HepG2 (cell line): ENCODE results near the gene HSF4. TPM values are rescaled to one million over a fixed set of nuclear protein-coding genes. Genes with fewer than 3 reads are reported as not detected.

Experiments
- FOXC1 ChIP-seq: sonication (generic); formaldehyde crosslinking; IDR thresholded peaks from 2 replicates; pipeline ENCODE4 v1.8.0; 2022; ENCODE audit warnings: mild to moderate bottlenecking, missing genetic modification reagents, borderline replicate concordance
- IRF2 ChIP-seq: IDR thresholded peaks from 2 replicates; pipeline ENCODE4 v1.6.1; 2018; ENCODE audit warnings: missing genetic modification reagents, missing compliant biosample characterization
- JUND ChIP-seq: sonication (generic); formaldehyde crosslinking; IDR thresholded peaks from 2 replicates; pipeline ENCODE4 v1.8.0; 2022; ENCODE audit warnings: mild to moderate bottlenecking, missing genetic modification reagents
- KLF13 ChIP-seq: sonication (generic); formaldehyde crosslinking; IDR thresholded peaks from 2 replicates; pipeline ENCODE4 v1.4.0; 2020; ENCODE audit warnings: mild to moderate bottlenecking, missing genetic modification reagents
- MEF2D ChIP-seq: sonication (generic); formaldehyde crosslinking; IDR thresholded peaks from 2 replicates; pipeline ENCODE4 v1.5.1; 2020; ENCODE audit warnings: mild to moderate bottlenecking, missing genetic modification reagents
- NAIF1 ChIP-seq: sonication (generic); formaldehyde crosslinking; IDR thresholded peaks from 2 replicates; pipeline ENCODE4 v1.5.0; 2020; ENCODE audit warnings: mild to moderate bottlenecking, missing genetic modification reagents, borderline replicate concordance
- POLR2AphosphoS5 ChIP-seq: IDR thresholded peaks from 2 replicates; pipeline ENCODE4 v1.6.1; 2012; ENCODE audit warnings: low read depth, low read length
- RARG ChIP-seq: sonication (generic); formaldehyde crosslinking; IDR thresholded peaks from 2 replicates; pipeline ENCODE4 v1.4.0; 2020; ENCODE audit warnings: low read depth, mild to moderate bottlenecking, missing genetic modification reagents
- RELA ChIP-seq: sonication (generic); formaldehyde crosslinking; IDR thresholded peaks from 2 replicates; pipeline ENCODE4 v1.4.0; 2020; ENCODE audit warnings: missing genetic modification reagents
- SALL1 ChIP-seq: sonication (generic); formaldehyde crosslinking; IDR thresholded peaks from 2 replicates; pipeline ENCODE4 v1.8.0; 2022; ENCODE audit warnings: mild to moderate bottlenecking, missing genetic modification reagents
- XBP1 ChIP-seq: sonication (generic); formaldehyde crosslinking; IDR thresholded peaks from 2 replicates; pipeline ENCODE4 v1.5.0; 2020; ENCODE audit warnings: missing genetic modification reagents
- ZNF138 ChIP-seq: sonication (generic); formaldehyde crosslinking; IDR thresholded peaks from 2 replicates; pipeline ENCODE4 v1.5.0; 2020; ENCODE audit warnings: mild to moderate bottlenecking, low read depth, missing genetic modification reagents
- ZNF20 ChIP-seq: sonication (generic); formaldehyde crosslinking; IDR thresholded peaks from 2 replicates; pipeline ENCODE4 v1.4.0; 2020; ENCODE audit warnings: mild to moderate bottlenecking, moderate library complexity, missing genetic modification reagents
- ZNF256 ChIP-seq: sonication (generic); formaldehyde crosslinking; conservative IDR thresholded peaks from 2 replicates; pipeline ENCODE4 v1.4.0; 2020; ENCODE audit warnings: missing genetic modification reagents
- ZNF547 ChIP-seq: sonication (generic); formaldehyde crosslinking; IDR thresholded peaks from 2 replicates; pipeline ENCODE4 v1.5.1; 2020; ENCODE audit warnings: mild to moderate bottlenecking, missing genetic modification reagents
- ZNF652 ChIP-seq: IDR thresholded peaks from 2 replicates; pipeline ENCODE4 v1.6.1; 2016; ENCODE audit warnings: low read depth, borderline replicate concordance
- ZNF674 ChIP-seq: sonication (generic); formaldehyde crosslinking; IDR thresholded peaks from 2 replicates; pipeline ENCODE4 v1.5.0; 2020; ENCODE audit warnings: low read depth, mild to moderate bottlenecking, missing genetic modification reagents
- polyA plus RNA-seq, 8 experiments: library from polyadenylated mRNA; depleted of rRNA in 3 of 8; stranded (reverse) in 7 of 8; unstranded in 1 of 8; fragments of >200 nt; fragmentation: Illumina TruSeq in 4 of 8; extraction: Trizol in 4 of 8; gene quantifications; 2 replicates each; pipeline versions ENCODE4 v1.2.1 to v1.2.3, GENCODE V29; 2011 to 2016; ENCODE audit warnings: low read depth in 4 of 8, missing spikeins in 1 of 8, mixed read lengths in 1 of 8; ENCODE audit not compliant: insufficient read depth in 1 of 8
- total RNA-seq, 5 experiments: library from RNA; depleted of rRNA; stranded (reverse); fragments of >200 nt; fragmentation: Illumina TruSeq; extraction: Trizol; gene quantifications; 2 replicates each; pipeline ENCODE4 v1.2.3, GENCODE V29; 2016; ENCODE audit warnings: low read depth in 1 of 5
- TF ChIP-seq, protein P1 (sequence below): sonication (generic); formaldehyde crosslinking; IDR thresholded peaks from 2 replicates; pipeline ENCODE4 v1.8.1; 2023; ENCODE audit warnings: mild to moderate bottlenecking, moderate library complexity, missing genetic modification reagents
- TF ChIP-seq, protein P2 (sequence below): sonication (generic); formaldehyde crosslinking; IDR thresholded peaks from 2 replicates; pipeline ENCODE4 v1.4.0; 2020; ENCODE audit warnings: missing genetic modification reagents, mild to moderate bottlenecking, borderline replicate concordance
- TF ChIP-seq, protein P3 (sequence below): sonication (generic); formaldehyde crosslinking; IDR thresholded peaks from 2 replicates; pipeline ENCODE4 v1.8.0; 2023; ENCODE audit warnings: mild to moderate bottlenecking, missing genetic modification reagents
- TF ChIP-seq, protein P4 (sequence below): sonication (generic); formaldehyde crosslinking; IDR thresholded peaks from 2 replicates; pipeline ENCODE4 v1.8.0; 2022; ENCODE audit warnings: missing genetic modification reagents, mild to moderate bottlenecking, borderline replicate concordance
- TF ChIP-seq, protein P5 (sequence below): sonication (generic); formaldehyde crosslinking; IDR thresholded peaks from 2 replicates; pipeline ENCODE4 v1.8.1; 2023; ENCODE audit warnings: missing genetic modification reagents, inconsistent platforms, borderline replicate concordance

Gene HSF4
- total and polyA plus RNA-seq, 2 of the 13 experiments (the other 11 are each of a cell fraction or from before 2014, with no cell fraction given): 3.5 to 16.9 TPM

DNA sequence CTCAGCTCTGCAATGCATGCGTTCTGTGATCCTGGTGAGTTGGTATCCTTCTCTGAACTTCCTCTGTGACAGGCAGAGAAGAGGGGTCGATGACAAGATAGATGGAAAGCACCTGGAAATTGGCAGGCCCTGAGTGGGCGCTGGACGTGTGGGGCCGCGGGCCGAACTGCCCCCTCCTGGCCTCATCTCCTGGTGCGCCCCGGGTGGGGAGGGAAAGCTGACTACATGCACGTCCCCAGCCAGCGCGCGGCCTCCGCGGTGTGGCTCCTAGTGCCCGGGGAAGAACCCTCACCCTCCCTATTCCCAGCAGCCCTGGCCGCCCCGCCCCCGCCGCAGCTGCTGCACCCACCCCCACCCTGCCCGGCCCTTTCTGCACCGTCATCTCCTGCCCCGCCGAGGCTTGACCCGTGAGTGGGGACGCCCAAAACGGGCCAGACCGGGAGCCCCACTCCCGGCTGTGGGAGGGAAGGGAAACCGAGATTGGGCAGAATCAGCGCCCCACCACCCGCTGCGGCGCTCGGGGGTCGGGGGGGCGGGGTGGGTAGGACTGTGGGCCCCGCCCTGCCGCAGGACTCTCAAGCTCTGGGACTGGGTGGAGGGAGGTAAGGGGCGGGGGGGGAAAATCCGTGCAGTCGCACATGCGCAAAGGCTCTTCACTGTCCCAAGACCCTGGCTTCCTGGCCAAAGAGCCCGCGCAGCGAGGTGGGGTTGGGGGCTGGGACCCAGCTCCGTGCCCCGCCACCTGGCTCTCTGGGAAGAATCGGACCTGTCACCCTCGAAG, 5.8 kb downstream of the HSF4 start, which contains the start of gene NOL3 (continued):
- peak; percentile 41; the same call in 1 of the 2 replicates for TF ChIP-seq SALL1 (CRISPR knock-in tag)
- peak; percentile 30 for TF ChIP-seq JUND
- TF ChIP-seq, protein P1, sequence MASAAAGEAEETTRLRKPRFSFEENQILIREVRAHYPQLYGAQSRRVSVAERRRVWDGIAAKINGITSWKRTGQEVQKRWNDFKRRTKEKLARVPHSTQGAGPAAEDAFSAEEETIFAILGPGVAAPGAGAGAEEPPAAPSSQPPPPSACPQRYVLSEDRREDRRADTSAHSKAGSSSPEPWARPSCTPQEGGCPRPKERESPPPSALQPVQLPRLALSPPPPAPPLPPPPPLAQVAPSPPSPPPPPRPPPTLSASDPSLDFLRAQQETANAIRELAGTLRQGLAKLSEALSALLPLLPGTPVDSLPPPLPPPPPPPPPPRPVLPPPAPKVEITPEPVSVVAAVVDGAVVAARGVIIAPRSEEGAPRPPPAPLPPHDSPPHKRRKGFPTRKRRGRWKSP (CRISPR knock-in tag): peak; percentile 2; the same call in 1 of the 2 replicates
- TF ChIP-seq FOXC1 (CRISPR knock-in tag): no peak
- TF ChIP-seq, protein P2, sequence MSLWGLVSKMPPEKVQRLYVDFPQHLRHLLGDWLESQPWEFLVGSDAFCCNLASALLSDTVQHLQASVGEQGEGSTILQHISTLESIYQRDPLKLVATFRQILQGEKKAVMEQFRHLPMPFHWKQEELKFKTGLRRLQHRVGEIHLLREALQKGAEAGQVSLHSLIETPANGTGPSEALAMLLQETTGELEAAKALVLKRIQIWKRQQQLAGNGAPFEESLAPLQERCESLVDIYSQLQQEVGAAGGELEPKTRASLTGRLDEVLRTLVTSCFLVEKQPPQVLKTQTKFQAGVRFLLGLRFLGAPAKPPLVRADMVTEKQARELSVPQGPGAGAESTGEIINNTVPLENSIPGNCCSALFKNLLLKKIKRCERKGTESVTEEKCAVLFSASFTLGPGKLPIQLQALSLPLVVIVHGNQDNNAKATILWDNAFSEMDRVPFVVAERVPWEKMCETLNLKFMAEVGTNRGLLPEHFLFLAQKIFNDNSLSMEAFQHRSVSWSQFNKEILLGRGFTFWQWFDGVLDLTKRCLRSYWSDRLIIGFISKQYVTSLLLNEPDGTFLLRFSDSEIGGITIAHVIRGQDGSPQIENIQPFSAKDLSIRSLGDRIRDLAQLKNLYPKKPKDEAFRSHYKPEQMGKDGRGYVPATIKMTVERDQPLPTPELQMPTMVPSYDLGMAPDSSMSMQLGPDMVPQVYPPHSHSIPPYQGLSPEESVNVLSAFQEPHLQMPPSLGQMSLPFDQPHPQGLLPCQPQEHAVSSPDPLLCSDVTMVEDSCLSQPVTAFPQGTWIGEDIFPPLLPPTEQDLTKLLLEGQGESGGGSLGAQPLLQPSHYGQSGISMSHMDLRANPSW (CRISPR knock-in tag): no peak
- TF ChIP-seq RARG (CRISPR knock-in tag): no peak
- TF ChIP-seq, protein P3, sequence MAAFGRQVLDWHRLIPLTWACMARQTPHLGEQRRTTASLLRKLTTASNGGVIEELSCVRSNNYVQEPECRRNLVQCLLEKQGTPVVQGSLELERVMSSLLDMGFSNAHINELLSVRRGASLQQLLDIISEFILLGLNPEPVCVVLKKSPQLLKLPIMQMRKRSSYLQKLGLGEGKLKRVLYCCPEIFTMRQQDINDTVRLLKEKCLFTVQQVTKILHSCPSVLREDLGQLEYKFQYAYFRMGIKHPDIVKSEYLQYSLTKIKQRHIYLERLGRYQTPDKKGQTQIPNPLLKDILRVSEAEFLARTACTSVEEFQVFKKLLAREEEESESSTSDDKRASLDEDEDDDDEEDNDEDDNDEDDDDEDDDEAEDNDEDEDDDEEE (CRISPR knock-in tag): no peak
- peak; percentile 81 for TF ChIP-seq POLR2AphosphoS5
- TF ChIP-seq ZNF652 (CRISPR knock-in tag): 0 out of 2 replicates have a peak, but pooled peaks have one; percentile 18
- no peak for TF ChIP-seq ZNF20 (CRISPR knock-in tag)
- no peak for TF ChIP-seq ZNF674
- TF ChIP-seq XBP1 (CRISPR knock-in tag): no peak
- no peak for TF ChIP-seq IRF2
- 0 out of 2 replicates have a peak, but pooled peaks have one; percentile 26 for TF ChIP-seq MEF2D (CRISPR knock-in tag)
- TF ChIP-seq, protein P4, sequence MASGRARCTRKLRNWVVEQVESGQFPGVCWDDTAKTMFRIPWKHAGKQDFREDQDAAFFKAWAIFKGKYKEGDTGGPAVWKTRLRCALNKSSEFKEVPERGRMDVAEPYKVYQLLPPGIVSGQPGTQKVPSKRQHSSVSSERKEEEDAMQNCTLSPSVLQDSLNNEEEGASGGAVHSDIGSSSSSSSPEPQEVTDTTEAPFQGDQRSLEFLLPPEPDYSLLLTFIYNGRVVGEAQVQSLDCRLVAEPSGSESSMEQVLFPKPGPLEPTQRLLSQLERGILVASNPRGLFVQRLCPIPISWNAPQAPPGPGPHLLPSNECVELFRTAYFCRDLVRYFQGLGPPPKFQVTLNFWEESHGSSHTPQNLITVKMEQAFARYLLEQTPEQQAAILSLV: peak; percentile 75; the same call in 1 of the 2 replicates
- no peak for TF ChIP-seq KLF13 (CRISPR knock-in tag)
- TF ChIP-seq NAIF1 (CRISPR knock-in tag): peak; percentile 58; the same call in 1 of the 2 replicates
- peak; percentile 62 for TF ChIP-seq ZNF547
- TF ChIP-seq RELA (CRISPR knock-in tag): peak; percentile 16; the same call in 1 of the 2 replicates
- TF ChIP-seq ZNF256: no peak
- TF ChIP-seq ZNF138 (CRISPR knock-in tag): no peak; the same call in 1 of the 2 replicates
- TF ChIP-seq, protein P5, sequence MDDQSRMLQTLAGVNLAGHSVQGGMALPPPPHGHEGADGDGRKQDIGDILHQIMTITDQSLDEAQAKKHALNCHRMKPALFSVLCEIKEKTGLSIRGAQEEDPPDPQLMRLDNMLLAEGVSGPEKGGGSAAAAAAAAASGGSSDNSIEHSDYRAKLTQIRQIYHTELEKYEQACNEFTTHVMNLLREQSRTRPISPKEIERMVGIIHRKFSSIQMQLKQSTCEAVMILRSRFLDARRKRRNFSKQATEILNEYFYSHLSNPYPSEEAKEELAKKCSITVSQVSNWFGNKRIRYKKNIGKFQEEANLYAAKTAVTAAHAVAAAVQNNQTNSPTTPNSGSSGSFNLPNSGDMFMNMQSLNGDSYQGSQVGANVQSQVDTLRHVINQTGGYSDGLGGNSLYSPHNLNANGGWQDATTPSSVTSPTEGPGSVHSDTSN (CRISPR knock-in tag): no peak
